Measurements from ENCODE around the gene CDC37L1. TPM values are rescaled to one million over a fixed set of nuclear protein-coding genes. Genes with fewer than 3 reads are reported as not detected.
A peak's percentile ranks its signal among the peaks of the same experiment; 100 is the strongest.

CDC37L1 gene
- total RNA-seq, 4 donors from 2014 or later: 12.0 to 28.7 (median 20.0) TPM

DNA sequence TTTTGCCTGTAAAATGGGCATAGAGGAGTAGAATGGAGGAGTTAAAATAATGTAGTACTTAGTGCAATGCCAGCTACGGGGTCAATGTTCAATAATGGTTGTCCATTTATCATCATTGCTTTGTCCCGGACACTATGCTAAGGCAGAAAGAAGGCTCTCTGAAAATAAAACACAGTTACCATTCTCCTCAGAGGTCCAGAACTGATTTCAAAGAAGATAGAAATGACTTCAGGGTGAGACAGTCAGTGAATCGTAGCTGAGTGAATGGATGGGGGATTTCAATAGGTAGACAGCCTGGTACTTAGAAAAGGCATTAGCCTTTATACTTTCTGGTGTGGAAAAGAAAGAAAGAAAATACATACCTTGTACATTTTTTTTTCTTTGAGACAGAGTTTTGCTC, 62.9 kb downstream of the CDC37L1 start:
- Histone ChIP-seq H3K4me1 (peaks cover 18 to 33% (median 24%) of the 10 kb centered on the region in 4 donors), H3K27ac (peak overlapping the region; percentile 93 to 98 (median 96)), H3K4me3 (peak overlapping the region in 2 of 4 donors; percentile 79 to 83), H3K9me3 (no peaks in the 10 kb centered on the region), H3K27me3 (no peaks in the 10 kb centered on the region), H3K36me3 (no peaks in the 10 kb centered on the region)
- intact Hi-C loops (cut with DNase I; ENCODE audit: low total_unique reads) (no loop called here), in situ Hi-C loops (cut with MboI; ENCODE audit: low pct_ligation_motif_present in 1 of 4, low pct_unique_long_range_greater_than_20kb in 1 of 4, low sequenced_read_pairs in 3 of 4) (loop anchor here in 2 of 4 donors (10.0 kb wide), 1 partner anchor 67 kb away; the partner anchor contains the start of gene CDC37L1 (in 2 of the 2))
- WGBS, 2 donors (ENCODE audit: low coverage in 1 of 2): 40 to 57% methylated on average over 3 of the region's 3 CpGs
- no peak for TF ChIP-seq POLR2A (IDR thresholded peaks at IDR 0.05)
- TF ChIP-seq POLR2AphosphoS5 (IDR thresholded peaks at IDR 0.05): no peak
- TF ChIP-seq EP300 (IDR thresholded peaks at IDR 0.05; ENCODE audit: low read depth): no peak
- TF ChIP-seq, protein P1, sequence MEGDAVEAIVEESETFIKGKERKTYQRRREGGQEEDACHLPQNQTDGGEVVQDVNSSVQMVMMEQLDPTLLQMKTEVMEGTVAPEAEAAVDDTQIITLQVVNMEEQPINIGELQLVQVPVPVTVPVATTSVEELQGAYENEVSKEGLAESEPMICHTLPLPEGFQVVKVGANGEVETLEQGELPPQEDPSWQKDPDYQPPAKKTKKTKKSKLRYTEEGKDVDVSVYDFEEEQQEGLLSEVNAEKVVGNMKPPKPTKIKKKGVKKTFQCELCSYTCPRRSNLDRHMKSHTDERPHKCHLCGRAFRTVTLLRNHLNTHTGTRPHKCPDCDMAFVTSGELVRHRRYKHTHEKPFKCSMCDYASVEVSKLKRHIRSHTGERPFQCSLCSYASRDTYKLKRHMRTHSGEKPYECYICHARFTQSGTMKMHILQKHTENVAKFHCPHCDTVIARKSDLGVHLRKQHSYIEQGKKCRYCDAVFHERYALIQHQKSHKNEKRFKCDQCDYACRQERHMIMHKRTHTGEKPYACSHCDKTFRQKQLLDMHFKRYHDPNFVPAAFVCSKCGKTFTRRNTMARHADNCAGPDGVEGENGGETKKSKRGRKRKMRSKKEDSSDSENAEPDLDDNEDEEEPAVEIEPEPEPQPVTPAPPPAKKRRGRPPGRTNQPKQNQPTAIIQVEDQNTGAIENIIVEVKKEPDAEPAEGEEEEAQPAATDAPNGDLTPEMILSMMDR (IDR thresholded peaks at IDR 0.05): no peak
- DNase-seq: no peak

DNA sequence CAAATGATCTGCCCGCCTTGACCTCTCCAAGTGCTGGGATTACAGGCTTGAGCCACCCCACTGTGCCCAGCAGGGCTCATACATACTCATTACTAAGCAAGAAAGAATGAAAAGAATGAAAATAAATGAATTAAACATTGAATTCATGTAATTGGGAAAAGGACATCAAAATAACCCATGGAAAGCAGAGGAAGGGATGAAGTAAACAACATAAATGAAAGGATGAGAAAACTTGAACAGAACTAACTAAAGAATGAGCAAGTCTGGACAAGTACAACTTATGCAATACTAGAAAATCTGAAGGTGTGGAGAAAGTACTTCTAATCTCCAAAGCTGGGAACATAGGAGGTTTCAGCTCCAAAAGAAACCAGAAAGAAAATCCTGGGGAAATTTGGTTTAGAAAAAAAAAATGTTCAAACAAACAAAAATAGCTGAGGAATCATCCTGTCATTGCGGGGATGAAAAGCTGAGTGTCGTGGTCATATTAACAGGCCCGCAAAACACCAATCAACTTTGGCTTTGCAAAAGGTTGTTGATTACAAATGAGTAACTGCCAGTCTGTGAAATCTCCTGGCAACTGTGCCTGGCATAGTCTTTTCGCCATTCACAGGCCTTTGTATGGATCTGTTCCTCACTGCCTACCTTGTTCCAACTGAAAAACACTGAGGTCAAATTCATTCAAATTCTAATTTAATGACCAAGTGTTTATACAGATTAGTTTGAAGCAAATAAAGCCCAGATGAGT, 63.9 kb downstream of the CDC37L1 start:
- Histone ChIP-seq H3K9me3 (no peaks in the 10 kb centered on the region), H3K27me3 (no peaks in the 10 kb centered on the region), H3K4me1 (peaks cover 11 to 22% (median 19%) of the 10 kb centered on the region in 4 donors), H3K36me3 (no peaks in the 10 kb centered on the region), H3K27ac (no peak overlapping the region), H3K4me3 (no peak overlapping the region)
- intact Hi-C loops (cut with DNase I; ENCODE audit: low total_unique reads): no loop called here
- DNase-seq: no peak
- WGBS, 2 donors (ENCODE audit: low coverage in 1 of 2): 74 to 87% methylated on average over 5 of the region's 5 CpGs
- TF ChIP-seq POLR2AphosphoS5 (IDR thresholded peaks at IDR 0.05): no peak
- in situ Hi-C loops (cut with MboI; ENCODE audit: low pct_ligation_motif_present in 1 of 4, low pct_unique_long_range_greater_than_20kb in 1 of 4, low sequenced_read_pairs in 3 of 4): loop anchor here in 2 of 4 donors (10.0 kb wide), 1 partner anchor 69 kb away; the partner anchor contains the start of gene CDC37L1 (in 2 of the 2)

DNA sequence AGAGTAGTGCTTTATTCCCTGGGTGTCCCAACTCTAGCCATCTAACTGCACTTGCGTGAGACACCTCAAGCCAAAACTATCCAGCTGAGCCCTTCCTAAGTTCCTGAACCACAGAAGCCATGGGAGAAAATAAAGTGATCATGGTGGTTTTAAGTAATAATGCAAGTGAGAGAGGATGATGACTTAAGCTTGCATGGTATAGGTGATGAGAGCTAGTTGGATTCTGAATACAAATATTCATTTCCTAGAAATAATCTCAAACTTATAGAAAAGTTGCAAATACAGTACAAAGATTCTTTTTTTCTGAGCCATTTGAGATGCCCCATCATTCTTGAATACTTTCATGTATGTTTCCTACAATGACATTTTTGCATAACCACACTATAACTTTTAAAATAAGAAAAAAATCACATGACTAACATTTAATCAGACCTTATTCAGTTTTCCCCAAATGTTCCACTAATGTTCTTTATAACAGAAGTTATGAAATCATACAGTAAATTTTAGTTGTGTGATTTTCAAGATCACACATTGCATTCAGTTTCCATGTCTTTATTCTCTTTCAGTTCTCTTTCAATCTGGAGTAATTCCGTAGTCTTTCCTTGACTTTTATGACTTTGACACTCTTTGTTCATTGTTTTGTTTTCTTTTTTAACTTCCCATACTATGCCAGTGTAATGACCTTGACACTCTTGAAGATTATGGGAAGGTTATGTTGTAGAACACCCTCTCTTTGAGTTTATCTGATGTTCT, 67.1 kb downstream of the CDC37L1 start:
- in situ Hi-C loops (cut with MboI; ENCODE audit: low pct_ligation_motif_present in 1 of 4, low pct_unique_long_range_greater_than_20kb in 1 of 4, low sequenced_read_pairs in 3 of 4): loop anchor here in 2 of 4 donors (10.0 kb wide), 1 partner anchor 72 kb away; the partner anchor contains the start of gene CDC37L1 (in 2 of the 2)
- WGBS, 2 donors (ENCODE audit: low coverage in 1 of 2): 84 to 86% methylated on average over 2 of the region's 2 CpGs
- Histone ChIP-seq H3K27ac (no peak overlapping the region), H3K27me3 (no peaks in the 10 kb centered on the region), H3K4me1 (peaks cover 4 to 8% (median 6%) of the 10 kb centered on the region in 4 donors), H3K36me3 (no peaks in the 10 kb centered on the region), H3K9me3 (no peaks in the 10 kb centered on the region), H3K4me3 (no peak overlapping the region)
- no peak for DNase-seq
- TF ChIP-seq POLR2A (IDR thresholded peaks at IDR 0.05) (no peak), EP300 (IDR thresholded peaks at IDR 0.05; ENCODE audit: low read depth) (no peak), POLR2AphosphoS5 (IDR thresholded peaks at IDR 0.05) (no peak)
- TF ChIP-seq, protein P1 (IDR thresholded peaks at IDR 0.05): no peak
- intact Hi-C loops (cut with DNase I; ENCODE audit: low total_unique reads): no loop called here

DNA sequence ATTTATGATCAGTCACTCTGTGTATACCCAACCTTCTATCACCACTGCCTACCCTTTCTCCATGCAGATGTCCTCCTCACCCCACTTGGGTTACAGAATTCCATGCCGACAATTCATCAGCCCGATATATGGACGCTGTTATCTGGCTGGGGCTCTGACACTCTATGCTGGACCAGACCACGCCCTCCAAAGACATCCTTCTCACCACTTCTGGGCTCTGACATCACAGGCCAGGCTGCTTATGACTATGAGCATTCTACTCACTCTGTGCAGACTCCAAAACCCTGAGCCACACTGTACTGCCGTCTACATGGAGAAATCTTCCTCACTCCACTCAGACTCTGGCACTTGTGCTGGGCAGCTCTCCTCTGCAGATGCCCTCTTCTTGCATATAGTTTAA, 69.2 kb downstream of the CDC37L1 start:
- TF ChIP-seq POLR2AphosphoS5 (IDR thresholded peaks at IDR 0.05) (no peak), POLR2A (IDR thresholded peaks at IDR 0.05) (no peak), EP300 (IDR thresholded peaks at IDR 0.05; ENCODE audit: low read depth) (no peak)
- TF ChIP-seq, protein P1 (IDR thresholded peaks at IDR 0.05): no peak
- DNase-seq: no peak
- 92 to 100% methylated on average over 2 to 5 of the region's 5 CpGs for WGBS, 2 donors (ENCODE audit: low coverage in 1 of 2)
- Histone ChIP-seq H3K4me1 (no peaks in the 10 kb centered on the region), H3K4me3 (no peak overlapping the region), H3K36me3 (no peaks in the 10 kb centered on the region), H3K27me3 (no peaks in the 10 kb centered on the region), H3K27ac (no peak overlapping the region), H3K9me3 (no peaks in the 10 kb centered on the region)
- in situ Hi-C loops (cut with MboI; ENCODE audit: low pct_ligation_motif_present in 1 of 4, low pct_unique_long_range_greater_than_20kb in 1 of 4, low sequenced_read_pairs in 3 of 4) (loop anchor here in 2 of 4 donors (10.0 kb wide), 1 partner anchor 74 kb away; the partner anchor contains the start of gene CDC37L1 (in 2 of the 2)), intact Hi-C loops (cut with DNase I; ENCODE audit: low total_unique reads) (no loop called here)

Data from transverse colon (tissue), 4 donors.